Activated B cell treated with CpG ODN at 0.5 μM for 24 hours (primary cell): ENCODE results near the gene PLCB2. TPM values are rescaled to one million over a fixed set of nuclear protein-coding genes. Genes with fewer than 3 reads are reported as not detected.

Source experiments
- ATAC-seq: fragments of 200-7000 bp; cut with Tn5 transposase; one replicate; pipeline ENCODE4 v1.10.0; 2021; ENCODE audit warnings: low read depth, mild to moderate bottlenecking, moderate library complexity
- CTCF ChIA-PET: fragments of 350-600 bp; sonication (Branson Sonifier 250); formaldehyde crosslinking; loops from one replicate; lab custom pipeline; 2021; ENCODE audit warnings: antibody characterized with exemption; lab: Charles Lee
- POLR2A ChIA-PET: fragments of 350-600 bp; sonication (Branson Sonifier 250); formaldehyde crosslinking; loops from one replicate; lab custom pipeline; 2021; ENCODE audit warnings: antibody characterized with exemption; lab: Charles Lee
- DNase-seq: peaks from one replicate; pipeline ENCODE4 v3.0.0; 2022
- H3K27ac Mint-ChIP-seq: one replicate; pipeline ENCODE4 v1.8.0; 2020; ENCODE audit warnings: mixed read lengths
- H3K27me3 Mint-ChIP-seq: one replicate; pipeline ENCODE4 v1.8.0; 2021; ENCODE audit warnings: mixed read lengths
- H3K36me3 Mint-ChIP-seq: one replicate; pipeline ENCODE4 v1.8.0; 2021; ENCODE audit warnings: low read depth, mixed read lengths
- H3K4me1 Mint-ChIP-seq: one replicate; pipeline ENCODE4 v1.8.0; 2021; ENCODE audit warnings: mixed read lengths
- H3K4me3 Mint-ChIP-seq: one replicate; pipeline ENCODE4 v1.8.0; 2020; ENCODE audit warnings: mild to moderate bottlenecking, mixed read lengths
- H3K9me3 Mint-ChIP-seq: one replicate; pipeline ENCODE4 v1.8.0; 2020; ENCODE audit warnings: mixed read lengths
- CTCF ChIP-seq: fragments of 200-600 bp; IDR thresholded peaks from one replicate; pipeline ENCODE4 v1.8.0; 2022; ENCODE audit warnings: antibody characterized with exemption, mild to moderate bottlenecking
- intact Hi-C: fragments of 100-400 bp; cut with micrococcal nuclease; formaldehyde crosslinking; loops from one replicate; pipeline ENCODE4 v1.15.1; 2024
- total RNA-seq: library from RNA; stranded (reverse); gene quantifications from 2 replicates; pipeline ENCODE4 v1.2.3, GENCODE V29; 2022

PLCB2 gene
- total RNA-seq, 1 donor from 2014 or later = 126 TPM

GRCh38 chr15:40252438-40253166 is 55.1 kb downstream of the PLCB2 start:
- DNase-seq = peak; percentile 45
- Mint-ChIP-seq H3K9me3 (no peaks in the 10 kb centered on the region), H3K4me3 (peak overlapping the region; percentile 78), H3K4me1 (peaks cover 6% of the 10 kb centered on the region), H3K36me3 (no peaks in the 10 kb centered on the region), H3K27me3 (peaks cover 23% of the 10 kb centered on the region), H3K27ac (no peak overlapping the region)
- CTCF ChIA-PET = no interaction called here
- ATAC-seq = peak; percentile 72
- no peak for TF ChIP-seq CTCF
- intact Hi-C loops = no loop called here
- POLR2A ChIA-PET = no interaction called here

- H3K4me1 Mint-ChIP-seq = peaks cover 6% of the 10 kb centered on the region
- POLR2A ChIA-PET = no interaction called here
- H3K36me3 Mint-ChIP-seq = no peaks in the 10 kb centered on the region
- peak overlapping the region; percentile 50 for H3K4me3 Mint-ChIP-seq
- peaks cover 23% of the 10 kb centered on the region for H3K27me3 Mint-ChIP-seq
- intact Hi-C loops = no loop called here
- no peaks in the 10 kb centered on the region for H3K9me3 Mint-ChIP-seq
- CTCF ChIA-PET = no interaction called here
- no peak for TF ChIP-seq CTCF
- ATAC-seq = no peak
- H3K27ac Mint-ChIP-seq = no peak overlapping the region
- no peak for DNase-seq
These were observed 55.6 kb downstream of the PLCB2 start for GRCh38 chr15:40252141-40252437.

GRCh38 chr15:40251486-40252140 is 56.1 kb downstream of the PLCB2 start:
- Mint-ChIP-seq H3K36me3 (no peaks in the 10 kb centered on the region), H3K27me3 (peaks cover 23% of the 10 kb centered on the region), H3K4me3 (peak overlapping the region; percentile 50), H3K9me3 (no peaks in the 10 kb centered on the region), H3K27ac (no peak overlapping the region), H3K4me1 (peaks cover 6% of the 10 kb centered on the region)
- ChIA-PET POLR2A (no interaction called here), CTCF (no interaction called here)
- intact Hi-C loops = no loop called here
- TF ChIP-seq CTCF = no peak
- DNase-seq = no peak
- no peak for ATAC-seq

- H3K9me3 Mint-ChIP-seq = no peaks in the 10 kb centered on the region
- ATAC-seq (no peak), DNase-seq (no peak)
- intact Hi-C loops = no loop called here
- H3K4me3 Mint-ChIP-seq = peak overlapping the region; percentile 30
- CTCF ChIA-PET = no interaction called here
- no peak for TF ChIP-seq CTCF
- H3K4me1 Mint-ChIP-seq = peaks cover 6% of the 10 kb centered on the region
- H3K27ac Mint-ChIP-seq = no peak overlapping the region
- no peaks in the 10 kb centered on the region for H3K36me3 Mint-ChIP-seq
- POLR2A ChIA-PET = no interaction called here
- peaks cover 23% of the 10 kb centered on the region for H3K27me3 Mint-ChIP-seq
These were observed 56.8 kb downstream of the PLCB2 start for GRCh38 chr15:40250771-40251483.

- POLR2A ChIA-PET = no interaction called here
- H3K4me1 Mint-ChIP-seq = peaks cover 6% of the 10 kb centered on the region
- CTCF ChIA-PET = no interaction called here
- ATAC-seq (no peak), DNase-seq (no peak)
- intact Hi-C loops = no loop called here
- H3K27ac Mint-ChIP-seq = no peak overlapping the region
- H3K4me3 Mint-ChIP-seq = no peak overlapping the region
- no peaks in the 10 kb centered on the region for H3K9me3 Mint-ChIP-seq
- no peak for TF ChIP-seq CTCF
- H3K27me3 Mint-ChIP-seq = peaks cover 23% of the 10 kb centered on the region
- no peaks in the 10 kb centered on the region for H3K36me3 Mint-ChIP-seq
These were observed 57.5 kb downstream of the PLCB2 start for GRCh38 chr15:40250304-40250656.
